Esophagus squamous epithelium (tissue), 4 donors: Measurements from ENCODE around the gene HTR5A.

Experiments
- POLR2A ChIP-seq, 4 donors: fragments of 450-650 bp; IDR thresholded peaks; one replicate each; pipeline ENCODE4 v1.6.1; 2017; ENCODE audit warnings: antibody characterized with exemption in 4 of 4, mild to moderate bottlenecking in 4 of 4, moderate library complexity in 3 of 4
- TF ChIP-seq, protein P1 (sequence below), 6 experiments: fragments of 450-650 bp in 4 of 6; fragments of 200-600 bp in 2 of 6; sonication (generic) in 2 of 6; IDR thresholded peaks; one replicate each; pipeline ENCODE4 v1.5.1; 2016 to 2019; ENCODE audit warnings: antibody characterized with exemption in 6 of 6, mild to moderate bottlenecking in 4 of 6, moderate library complexity in 4 of 6

- TF ChIP-seq, protein P1, sequence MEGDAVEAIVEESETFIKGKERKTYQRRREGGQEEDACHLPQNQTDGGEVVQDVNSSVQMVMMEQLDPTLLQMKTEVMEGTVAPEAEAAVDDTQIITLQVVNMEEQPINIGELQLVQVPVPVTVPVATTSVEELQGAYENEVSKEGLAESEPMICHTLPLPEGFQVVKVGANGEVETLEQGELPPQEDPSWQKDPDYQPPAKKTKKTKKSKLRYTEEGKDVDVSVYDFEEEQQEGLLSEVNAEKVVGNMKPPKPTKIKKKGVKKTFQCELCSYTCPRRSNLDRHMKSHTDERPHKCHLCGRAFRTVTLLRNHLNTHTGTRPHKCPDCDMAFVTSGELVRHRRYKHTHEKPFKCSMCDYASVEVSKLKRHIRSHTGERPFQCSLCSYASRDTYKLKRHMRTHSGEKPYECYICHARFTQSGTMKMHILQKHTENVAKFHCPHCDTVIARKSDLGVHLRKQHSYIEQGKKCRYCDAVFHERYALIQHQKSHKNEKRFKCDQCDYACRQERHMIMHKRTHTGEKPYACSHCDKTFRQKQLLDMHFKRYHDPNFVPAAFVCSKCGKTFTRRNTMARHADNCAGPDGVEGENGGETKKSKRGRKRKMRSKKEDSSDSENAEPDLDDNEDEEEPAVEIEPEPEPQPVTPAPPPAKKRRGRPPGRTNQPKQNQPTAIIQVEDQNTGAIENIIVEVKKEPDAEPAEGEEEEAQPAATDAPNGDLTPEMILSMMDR (IDR thresholded peaks at IDR 0.05), result no peak
- no peak for TF ChIP-seq POLR2A (IDR thresholded peaks at IDR 0.05)
Observed at GRCh38 chr7:155107126-155107525, 37.0 kb downstream of the HTR5A start.
